ENCODE results near the gene HECW1.
A peak's percentile ranks its signal among the peaks of the same experiment; 100 is the strongest.

Gene HECW1

GRCh38 chr7:43437001-43437400 lies 324.6 kb downstream of the HECW1 start:
- H3K36me3 ChIP-seq (ENCODE audit: insufficient read depth, low read length), result no peaks in the 10 kb centered on the region

GRCh38 chr7:43438897-43439479 lies 326.5 kb downstream of the HECW1 start:
- H3K27me3 ChIP-seq (ENCODE audit: insufficient read depth, low read length, poor library complexity, severe bottlenecking), result no peaks in the 10 kb centered on the region

More at GRCh38 chr7:43437001-43437400, 324.6 kb downstream of the HECW1 start:
- Histone ChIP-seq H3K9me2 (replicated peaks; ENCODE audit: low read depth, low read length) (no peaks in the 10 kb centered on the region), H3K9ac (ENCODE audit: low read depth, low read length, poor library complexity, severe bottlenecking) (no peak overlapping the region), H3K27me3 (ENCODE audit: insufficient read depth, low read length, poor library complexity, severe bottlenecking) (no peaks in the 10 kb centered on the region), H3K79me2 (ENCODE audit: insufficient read depth, low read length) (no peaks in the 10 kb centered on the region), H4K20me1 (ENCODE audit: insufficient read depth, low read length, poor library complexity, severe bottlenecking) (no peaks in the 10 kb centered on the region), H3F3A (ENCODE audit: low read depth) (no peaks in the 10 kb centered on the region), H3K4me3 (ENCODE audit: low read length, poor library complexity, severe bottlenecking) (no peak overlapping the region), H3K4me1 (ENCODE audit: insufficient read depth, low read length, poor library complexity, severe bottlenecking) (no peaks in the 10 kb centered on the region), H2AFZ (ENCODE audit: low read length) (no peak overlapping the region), H3K9me3 (ENCODE audit: insufficient read depth, low read depth, low read length) (no peaks in the 10 kb centered on the region), H3K4me2 (ENCODE audit: low read depth, low read length, poor library complexity, severe bottlenecking) (no peak overlapping the region)
- TF ChIP-seq EZH2phosphoT487 (IDR thresholded peaks at IDR 0.05; ENCODE audit: borderline replicate concordance) (no peak), CTCF (conservative IDR thresholded peaks at IDR 0.05; ENCODE audit: low read length) (no peak)

GRCh38 chr7:43439631-43440401 lies 327.4 kb downstream of the HECW1 start:
- peak overlapping the region; percentile 72; the same call in 1 of the 2 replicates for H2AFZ ChIP-seq (ENCODE audit: low read length)
- TF ChIP-seq EZH2phosphoT487 (IDR thresholded peaks at IDR 0.05; ENCODE audit: borderline replicate concordance) (no peak), CTCF (conservative IDR thresholded peaks at IDR 0.05; ENCODE audit: low read length) (peak; percentile 85)
- H3K79me2 ChIP-seq (ENCODE audit: insufficient read depth, low read length), result no peaks in the 10 kb centered on the region
- H3K9me3 ChIP-seq (ENCODE audit: insufficient read depth, low read depth, low read length), result no peaks in the 10 kb centered on the region
- no peaks in the 10 kb centered on the region for H3K27me3 ChIP-seq (ENCODE audit: insufficient read depth, low read length, poor library complexity, severe bottlenecking)
- H4K20me1 ChIP-seq (ENCODE audit: insufficient read depth, low read length, poor library complexity, severe bottlenecking), result no peaks in the 10 kb centered on the region
- H3K4me1 ChIP-seq (ENCODE audit: insufficient read depth, low read length, poor library complexity, severe bottlenecking), result no peaks in the 10 kb centered on the region
- no peaks in the 10 kb centered on the region for H3F3A ChIP-seq (ENCODE audit: low read depth)
- no peak overlapping the region for H3K4me2 ChIP-seq (ENCODE audit: low read depth, low read length, poor library complexity, severe bottlenecking)
- H3K4me3 ChIP-seq (ENCODE audit: low read length, poor library complexity, severe bottlenecking), result no peak overlapping the region
- no peak overlapping the region for H3K9ac ChIP-seq (ENCODE audit: low read depth, low read length, poor library complexity, severe bottlenecking)
- no peaks in the 10 kb centered on the region for H3K36me3 ChIP-seq (ENCODE audit: insufficient read depth, low read length)
- no peaks in the 10 kb centered on the region for H3K9me2 ChIP-seq (replicated peaks; ENCODE audit: low read depth, low read length)

More at GRCh38 chr7:43438897-43439479, 326.5 kb downstream of the HECW1 start:
- no peaks in the 10 kb centered on the region for H3K9me2 ChIP-seq (replicated peaks; ENCODE audit: low read depth, low read length)
- no peaks in the 10 kb centered on the region for H3K9me3 ChIP-seq (ENCODE audit: insufficient read depth, low read depth, low read length)
- no peak overlapping the region for H3K4me2 ChIP-seq (ENCODE audit: low read depth, low read length, poor library complexity, severe bottlenecking)
- no peaks in the 10 kb centered on the region for H3K4me1 ChIP-seq (ENCODE audit: insufficient read depth, low read length, poor library complexity, severe bottlenecking)
- H3K79me2 ChIP-seq (ENCODE audit: insufficient read depth, low read length), result no peaks in the 10 kb centered on the region
- H3K36me3 ChIP-seq (ENCODE audit: insufficient read depth, low read length), result no peaks in the 10 kb centered on the region
- TF ChIP-seq EZH2phosphoT487 (IDR thresholded peaks at IDR 0.05; ENCODE audit: borderline replicate concordance), result no peak
- TF ChIP-seq CTCF (conservative IDR thresholded peaks at IDR 0.05; ENCODE audit: low read length), result no peak
- no peak overlapping the region for H3K9ac ChIP-seq (ENCODE audit: low read depth, low read length, poor library complexity, severe bottlenecking)
- no peaks in the 10 kb centered on the region for H3F3A ChIP-seq (ENCODE audit: low read depth)
- H4K20me1 ChIP-seq (ENCODE audit: insufficient read depth, low read length, poor library complexity, severe bottlenecking), result no peaks in the 10 kb centered on the region
- no peak overlapping the region for H3K4me3 ChIP-seq (ENCODE audit: low read length, poor library complexity, severe bottlenecking)
- H2AFZ ChIP-seq (ENCODE audit: low read length), result peak overlapping the region; percentile 62; the same call in 1 of the 2 replicates
